B cell (primary cell): ENCODE data around the gene SMIM14. TPM values are rescaled to one million over a fixed set of nuclear protein-coding genes. Genes with fewer than 3 reads are reported as not detected.
A peak's percentile ranks its signal among the peaks of the same experiment; 100 is the strongest.

Source experiments
- ATAC-seq: fragments of 200-7000 bp; cut with Tn5 transposase; one replicate; pipeline ENCODE4 v1.10.0; 2021; ENCODE audit warnings: low read depth, mild to moderate bottlenecking, moderate number of reproducible peaks, moderate library complexity
- CTCF ChIA-PET: fragments of 350-600 bp; sonication (Branson Sonifier 250); formaldehyde crosslinking; loops from one replicate; lab custom pipeline; 2021; ENCODE audit warnings: antibody characterized with exemption, inconsistent platforms; lab: Charles Lee
- POLR2A ChIA-PET: fragments of 350-600 bp; sonication (Branson Sonifier 250); formaldehyde crosslinking; loops from one replicate; lab custom pipeline; 2021; ENCODE audit warnings: antibody characterized with exemption; lab: Charles Lee
- DNase-seq: peaks from one replicate; pipeline ENCODE4 v3.0.0; 2013
- H2AFZ ChIP-seq: 2 replicates; pipeline ENCODE4 v1.6.1; 2012; ENCODE audit warnings: mild to moderate bottlenecking, low read depth, low read length; ENCODE audit not compliant: insufficient read depth, poor library complexity, severe bottlenecking
- H3K27ac ChIP-seq, 2 donors: 1 replicate in 1 of 2; 2 replicates in 1 of 2; pipeline ENCODE4 v1.5.1; 2012 to 2013; ENCODE audit warnings: low read length in 2 of 2, mild to moderate bottlenecking in 2 of 2, moderate library complexity in 1 of 2
- H3K27me3 ChIP-seq, 4 experiments: fragments of 200-600 bp in 1 of 4; sonication (generic) in 1 of 4; replicated peaks in 1 of 4; 1 replicate in 2 of 4; 2 replicates in 2 of 4; pipeline versions ENCODE4 v1.6.1 to v1.7.0; 2013 to 2016; ENCODE audit warnings: low read length in 3 of 4, mild to moderate bottlenecking in 2 of 4, mixed read lengths in 1 of 4, moderate library complexity in 1 of 4; ENCODE audit not compliant: insufficient read depth in 4 of 4, control insufficient read depth in 3 of 4; ENCODE audit errors: control extremely low read depth in 1 of 4
- H3K36me3 ChIP-seq, 2 experiments: replicated peaks in 1 of 2; 1 replicate in 1 of 2; 2 replicates in 1 of 2; pipeline versions ENCODE4 v1.6.1 to v1.7.1; 2013; ENCODE audit warnings: low read length in 1 of 2; ENCODE audit not compliant: insufficient read depth in 2 of 2, control insufficient read depth in 1 of 2; ENCODE audit errors: control extremely low read depth in 1 of 2, extremely low read depth in 1 of 2
- H3K4me1 ChIP-seq, 2 donors: fragments of 200-600 bp in 1 of 2; sonication (generic) in 1 of 2; 1 replicate in 1 of 2; 2 replicates in 1 of 2; pipeline versions ENCODE4 v1.5.1 to v1.6.1; 2013 to 2017; ENCODE audit warnings: low read length in 2 of 2; ENCODE audit not compliant: control insufficient read depth in 2 of 2, insufficient read depth in 2 of 2
- H3K4me2 ChIP-seq: replicated peaks from 2 replicates; pipeline ENCODE3; 2012; ENCODE audit warnings: mild to moderate bottlenecking, low read depth, low read length; ENCODE audit not compliant: poor library complexity, severe bottlenecking
- H3K4me3 ChIP-seq, 5 experiments: fragments of 200-600 bp in 1 of 5; sonication (generic) in 1 of 5; 1 replicate in 3 of 5; 2 replicates in 2 of 5; pipeline versions ENCODE4 v1.5.1 to v1.7.0; 2011 to 2016; ENCODE audit warnings: low read length in 4 of 5, mild to moderate bottlenecking in 4 of 5, low read depth in 2 of 5, control low read depth in 1 of 5, moderate library complexity in 1 of 5; ENCODE audit not compliant: insufficient read depth in 1 of 5; ENCODE audit errors: control extremely low read depth in 1 of 5, extremely low read depth in 1 of 5
- H3K79me2 ChIP-seq: fragments of 200-600 bp; sonication (generic); one replicate; pipeline ENCODE4 v1.6.0; 2016; ENCODE audit warnings: low read length; ENCODE audit not compliant: control insufficient read depth, insufficient read depth
- H3K9ac ChIP-seq: fragments of 200-600 bp; sonication (generic); 2 replicates; pipeline ENCODE4 v1.6.1; 2017; ENCODE audit warnings: mild to moderate bottlenecking, low read length, moderate library complexity
- H3K9me3 ChIP-seq, 3 donors: one replicate each; pipeline versions ENCODE4 v1.6.1 to v1.7.1; 2013; ENCODE audit warnings: low read length in 2 of 3; ENCODE audit not compliant: control insufficient read depth in 2 of 3, insufficient read depth in 1 of 3; ENCODE audit errors: control extremely low read depth in 1 of 3
- H4K20me1 ChIP-seq: 2 replicates; pipeline ENCODE4 v1.6.0; 2012; ENCODE audit warnings: mild to moderate bottlenecking, low read length; ENCODE audit not compliant: insufficient read depth, control insufficient read depth, poor library complexity, severe bottlenecking
- H3K27ac Mint-ChIP-seq: one replicate; pipeline ENCODE4 v1.8.0; 2021; ENCODE audit warnings: mixed read lengths
- H3K27me3 Mint-ChIP-seq: one replicate; pipeline ENCODE4 v1.8.0; 2021; ENCODE audit warnings: mixed read lengths
- H3K4me1 Mint-ChIP-seq: one replicate; pipeline ENCODE4 v1.8.0; 2021; ENCODE audit warnings: mixed read lengths
- H3K4me3 Mint-ChIP-seq: one replicate; pipeline ENCODE4 v1.8.0; 2021; ENCODE audit warnings: mixed read lengths
- H3K9me3 Mint-ChIP-seq: one replicate; pipeline ENCODE4 v1.8.0; 2022; ENCODE audit warnings: mixed read lengths; ENCODE audit not compliant: insufficient read depth
- EZH2 ChIP-seq: IDR thresholded peaks from 2 replicates; pipeline ENCODE4 v1.6.1; 2012; ENCODE audit warnings: borderline replicate concordance, low read depth, mild to moderate bottlenecking, moderate library complexity, low read length; ENCODE audit not compliant: insufficient read depth, poor library complexity, severe bottlenecking
- WGBS: methylation state at CpG from one replicate; pipeline ENCODE4 v1.1.5; 2013; ENCODE audit warnings: missing lambda C conversion rate; ENCODE audit not compliant: insufficient coverage; 5-methylcytosine and 5-hydroxymethylcytosine counted together
- intact Hi-C: fragments of 100-400 bp; cut with micrococcal nuclease; formaldehyde crosslinking; loops from one replicate; pipeline ENCODE4 v1.10.0; 2022
- polyA plus RNA-seq: library from polyadenylated mRNA; depleted of rRNA; stranded (reverse); fragments of >200 nt; gene quantifications from 2 replicates; pipeline ENCODE4 v1.2.3, GENCODE V29; 2012
- total RNA-seq, 2 donors: library from RNA; stranded (reverse); fragments of 120-200 nt in 1 of 2; gene quantifications; 1 replicate in 1 of 2; 2 replicates in 1 of 2; pipeline versions ENCODE4 v1.2.3 to v1.2.4, GENCODE V29; 2013 to 2022
- TF ChIP-seq, protein P1 (sequence below): fragments of 200-600 bp; IDR thresholded peaks from one replicate; pipeline ENCODE4 v1.8.0; 2022; ENCODE audit warnings: antibody characterized with exemption, mild to moderate bottlenecking

The SMIM14 gene
- total and polyA plus RNA-seq, 2 donors (not counting 1 experiment from before 2014, with no cell fraction given): 38.9 to 56.0 TPM

DNA sequence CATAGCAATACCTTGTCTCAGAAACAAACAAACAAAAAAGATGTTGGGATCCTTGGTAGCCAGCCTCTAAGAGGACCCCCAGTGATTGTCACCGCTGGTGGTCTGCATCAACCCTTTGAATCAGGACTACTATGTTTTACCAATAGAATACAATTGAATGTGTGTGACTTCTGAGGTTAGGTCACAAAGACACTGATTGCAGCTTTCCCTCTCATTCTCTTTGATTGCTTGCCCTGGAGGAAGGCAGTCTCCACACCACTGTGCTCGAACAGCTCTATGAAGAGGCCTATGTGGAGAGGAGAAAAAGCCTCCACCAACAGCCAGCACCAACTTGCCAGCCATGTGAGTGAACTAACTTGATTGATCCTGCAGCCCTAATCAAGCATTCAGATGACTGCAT lies 2.8 kb upstream of the SMIM14 start:
- Histone ChIP-seq H3K79me2 (peaks cover 37% of the 10 kb centered on the region), H3K9ac (no peak overlapping the region), H4K20me1 (no peaks in the 10 kb centered on the region), H3K4me1 (peaks cover 10 to 14% of the 10 kb centered on the region in 2 donors), H2AFZ (no peak overlapping the region), H3K9me3 (no peaks in the 10 kb centered on the region), H3K27me3 (no peaks in the 10 kb centered on the region), H3K4me2 (no peak overlapping the region), H3K4me3 (no peak overlapping the region), H3K36me3 (no peaks in the 10 kb centered on the region), H3K27ac (no peak overlapping the region)
- DNase-seq (no peak), ATAC-seq (no peak)
- Mint-ChIP-seq H3K27ac (peak overlapping the region; percentile 67), H3K27me3 (no peaks in the 10 kb centered on the region), H3K9me3 (no peaks in the 10 kb centered on the region), H3K4me3 (no peak overlapping the region), H3K4me1 (peaks cover 29% of the 10 kb centered on the region)
- WGBS: 80% methylated on average over 1 of the region's 2 CpGs
- POLR2A ChIA-PET: interaction anchor here (0.5 to 1.1 kb wide), 5 partner anchors 15 to 1331 kb away, joined by 3 to 8 read pairs (median 3); no protein-coding TSS in a partner anchor
- intact Hi-C loops: no loop called here
- CTCF ChIA-PET: interaction anchor here (1.0 to 2.8 kb wide), 2 partner anchors 16 to 172 kb away, joined by 3 to 7 read pairs; no protein-coding TSS in a partner anchor
- no peak for TF ChIP-seq EZH2
- TF ChIP-seq, protein P1, sequence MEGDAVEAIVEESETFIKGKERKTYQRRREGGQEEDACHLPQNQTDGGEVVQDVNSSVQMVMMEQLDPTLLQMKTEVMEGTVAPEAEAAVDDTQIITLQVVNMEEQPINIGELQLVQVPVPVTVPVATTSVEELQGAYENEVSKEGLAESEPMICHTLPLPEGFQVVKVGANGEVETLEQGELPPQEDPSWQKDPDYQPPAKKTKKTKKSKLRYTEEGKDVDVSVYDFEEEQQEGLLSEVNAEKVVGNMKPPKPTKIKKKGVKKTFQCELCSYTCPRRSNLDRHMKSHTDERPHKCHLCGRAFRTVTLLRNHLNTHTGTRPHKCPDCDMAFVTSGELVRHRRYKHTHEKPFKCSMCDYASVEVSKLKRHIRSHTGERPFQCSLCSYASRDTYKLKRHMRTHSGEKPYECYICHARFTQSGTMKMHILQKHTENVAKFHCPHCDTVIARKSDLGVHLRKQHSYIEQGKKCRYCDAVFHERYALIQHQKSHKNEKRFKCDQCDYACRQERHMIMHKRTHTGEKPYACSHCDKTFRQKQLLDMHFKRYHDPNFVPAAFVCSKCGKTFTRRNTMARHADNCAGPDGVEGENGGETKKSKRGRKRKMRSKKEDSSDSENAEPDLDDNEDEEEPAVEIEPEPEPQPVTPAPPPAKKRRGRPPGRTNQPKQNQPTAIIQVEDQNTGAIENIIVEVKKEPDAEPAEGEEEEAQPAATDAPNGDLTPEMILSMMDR: no peak
